Measurements from ENCODE around the gene ATP9B. TPM values are rescaled to one million over a fixed set of nuclear protein-coding genes. Genes with fewer than 3 reads are reported as not detected.
A peak's percentile ranks its signal among the peaks of the same experiment; 100 is the strongest.

ATP9B gene
- total RNA-seq, 1 experiment from 2014 or later, result 20.9 TPM

GRCh38 chr18:79093986-79094385 lies 24.8 kb downstream of the ATP9B start:
- Mint-ChIP-seq H3K4me3 (no peak overlapping the region), H3K36me3 (ENCODE audit: insufficient read depth in 1 of 3, low read depth in 3 of 3) (peaks cover 10 to 16% (median 10%) of the 10 kb centered on the region in 3 experiments), H3K27ac (peak overlapping the region in 1 of 3 experiments; percentile 9; a peak in 1 of 7 replicates), H3K4me1 (peaks cover 29 to 31% of the 10 kb centered on the region in 2 experiments), H3K9me3 (peaks cover 5 to 6% of the 10 kb centered on the region in 2 experiments; a peak in 4 of 5 replicates), H3K27me3 (ENCODE audit: low read depth) (no peaks in the 10 kb centered on the region)
- Histone ChIP-seq H4K91ac (ENCODE audit: insufficient read length, low read depth, low read length) (no peak overlapping the region), H2AFZ (ENCODE audit: low read length) (no peak overlapping the region), H4K8ac (replicated peaks; ENCODE audit: insufficient read length, low read depth, low read length) (no peak overlapping the region), H2AK5ac (ENCODE audit: insufficient read length, low read length) (no peak overlapping the region), H3K4me1 (ENCODE audit: insufficient read depth, low read length) (peaks cover 8% of the 10 kb centered on the region), H3K4me2 (ENCODE audit: insufficient read depth, insufficient read length, low read length) (no peak overlapping the region), H4K20me1 (ENCODE audit: control insufficient read depth, insufficient read depth, insufficient read length) (no peaks in the 10 kb centered on the region), H3K4ac (ENCODE audit: low read depth, low read length) (no peak overlapping the region), H3K23me2 (ENCODE audit: insufficient read length, low read depth, low read length, poor library complexity, severe bottlenecking) (no peaks in the 10 kb centered on the region), H4K5ac (ENCODE audit: insufficient read length, low read depth, low read length) (no peak overlapping the region), H3K79me2 (ENCODE audit: insufficient read depth, low read length) (peaks cover 6% of the 10 kb centered on the region; the same call in 1 of the 2 replicates), H2BK12ac (ENCODE audit: insufficient read length, low read depth, low read length) (no peak overlapping the region), H3K18ac (ENCODE audit: insufficient read length, low read depth, low read length) (no peak overlapping the region), H3K14ac (ENCODE audit: insufficient read depth, low read length) (no peak overlapping the region), H2BK5ac (ENCODE audit: insufficient read length, low read length) (no peak overlapping the region), H2BK15ac (ENCODE audit: low read depth, low read length) (no peak overlapping the region), H3T11ph (ENCODE audit: low read length) (no peak overlapping the region), H2BK120ac (ENCODE audit: low read depth, low read length, poor library complexity, severe bottlenecking) (no peak overlapping the region), H3K27me3 (ENCODE audit: insufficient read depth, low read length) (no peaks in the 10 kb centered on the region), H3K23ac (ENCODE audit: insufficient read length, low read depth, low read length) (no peak overlapping the region), H3K56ac (ENCODE audit: insufficient read length, low read depth, low read length) (no peak overlapping the region), H3K79me1 (ENCODE audit: insufficient read depth, low read depth, low read length, poor library complexity, severe bottlenecking) (peaks cover 9% of the 10 kb centered on the region), H3K27ac (ENCODE audit: insufficient read length, low read depth, low read length) (no peak overlapping the region), H2BK20ac (ENCODE audit: low read depth, low read length, poor library complexity, severe bottlenecking) (no peak overlapping the region), H3K9me3 (ENCODE audit: control insufficient read depth, low read depth, low read length) (no peaks in the 10 kb centered on the region), H3K9ac (ENCODE audit: extremely low read depth, insufficient read length, low read length) (no peak overlapping the region)
- TF ChIP-seq CTCF (conservative IDR thresholded peaks at IDR 0.05), result no peak
- WGBS (ENCODE audit: extremely low coverage, insufficient read length, low lambda C conversion rate), result no CpG with 5 or more reads among the region's 3 CpGs
- DNase-seq, result no peak
